Measurements from ENCODE around the gene TRMU.
"Not testable (repeated sequence)": the region's sequence is repeated elsewhere in the genome, so short reads cannot be mapped to it uniquely, and the experiment has no call there.

TRMU gene

GRCh38 chr22:46300491-46300890 is 35.0 kb upstream of the TRMU start:
- no peak for DNase-seq (ENCODE audit: low spot score)

- DNase-seq (ENCODE audit: low spot score): no peak
Measured at GRCh38 chr22:46303347-46303965, 32.1 kb upstream of the TRMU start.

GRCh38 chr22:46308283-46308988 is 27.1 kb upstream of the TRMU start:
- DNase-seq (ENCODE audit: low spot score): no peak

- DNase-seq (ENCODE audit: low spot score): no peak
Measured at GRCh38 chr22:46309526-46310085, 25.9 kb upstream of the TRMU start.

GRCh38 chr22:46312056-46312455 is 23.5 kb upstream of the TRMU start:
- no peak for DNase-seq (ENCODE audit: low spot score)

GRCh38 chr22:46312848-46313247 is 22.7 kb upstream of the TRMU start:
- DNase-seq (ENCODE audit: low spot score): not testable (repeated sequence)

- DNase-seq (ENCODE audit: low spot score): no peak
Measured at GRCh38 chr22:46315976-46316375, 19.5 kb upstream of the TRMU start.

- no peak for DNase-seq (ENCODE audit: low spot score)
Measured at GRCh38 chr22:46317646-46318045, 17.9 kb upstream of the TRMU start.

GRCh38 chr22:46318576-46318975 is 16.9 kb upstream of the TRMU start:
- no peak for DNase-seq (ENCODE audit: low spot score)

GRCh38 chr22:46319319-46319718 is 16.2 kb upstream of the TRMU start:
- no peak for DNase-seq (ENCODE audit: low spot score)

- DNase-seq (ENCODE audit: low spot score): no peak
Measured at GRCh38 chr22:46320166-46320710, 15.3 kb upstream of the TRMU start.

- DNase-seq (ENCODE audit: low spot score): no peak
Measured at GRCh38 chr22:46320716-46321386, 14.7 kb upstream of the TRMU start.

- DNase-seq (ENCODE audit: low spot score): no peak
Measured at GRCh38 chr22:46322711-46323110, 12.8 kb upstream of the TRMU start.

GRCh38 chr22:46323162-46323561 is 12.4 kb upstream of the TRMU start:
- DNase-seq (ENCODE audit: low spot score): no peak

- DNase-seq (ENCODE audit: low spot score): no peak
Measured at GRCh38 chr22:46326066-46326680, 9.3 kb upstream of the TRMU start.

- no peak for DNase-seq (ENCODE audit: low spot score)
Measured at GRCh38 chr22:46327691-46328465, 7.6 kb upstream of the TRMU start.

GRCh38 chr22:46328797-46329196 is 6.7 kb upstream of the TRMU start:
- no peak for DNase-seq (ENCODE audit: low spot score)

GRCh38 chr22:46329616-46330015 is 5.9 kb upstream of the TRMU start:
- no peak for DNase-seq (ENCODE audit: low spot score)

- no peak for DNase-seq (ENCODE audit: low spot score)
Measured at GRCh38 chr22:46330426-46330825, 5.1 kb upstream of the TRMU start.

- no peak for DNase-seq (ENCODE audit: low spot score)
Measured at GRCh38 chr22:46331496-46331895, 4.0 kb upstream of the TRMU start.
